Stimulated activated CD4-positive, alpha-beta T cell treated with anti-CD3 and anti-CD28 coated beads, TNF-alpha, amount 100 ng/mL, for 1 hour (primary cell): Measurements from ENCODE around the gene ANKRD63.

ENCODE experiments used
- DNase-seq, 3 donors: peaks; one replicate each; pipeline ENCODE4 v3.0.0-alpha.2; 2020; ENCODE audit warnings: low read depth in 3 of 3, low spot score in 1 of 3

The ANKRD63 gene

DNA sequence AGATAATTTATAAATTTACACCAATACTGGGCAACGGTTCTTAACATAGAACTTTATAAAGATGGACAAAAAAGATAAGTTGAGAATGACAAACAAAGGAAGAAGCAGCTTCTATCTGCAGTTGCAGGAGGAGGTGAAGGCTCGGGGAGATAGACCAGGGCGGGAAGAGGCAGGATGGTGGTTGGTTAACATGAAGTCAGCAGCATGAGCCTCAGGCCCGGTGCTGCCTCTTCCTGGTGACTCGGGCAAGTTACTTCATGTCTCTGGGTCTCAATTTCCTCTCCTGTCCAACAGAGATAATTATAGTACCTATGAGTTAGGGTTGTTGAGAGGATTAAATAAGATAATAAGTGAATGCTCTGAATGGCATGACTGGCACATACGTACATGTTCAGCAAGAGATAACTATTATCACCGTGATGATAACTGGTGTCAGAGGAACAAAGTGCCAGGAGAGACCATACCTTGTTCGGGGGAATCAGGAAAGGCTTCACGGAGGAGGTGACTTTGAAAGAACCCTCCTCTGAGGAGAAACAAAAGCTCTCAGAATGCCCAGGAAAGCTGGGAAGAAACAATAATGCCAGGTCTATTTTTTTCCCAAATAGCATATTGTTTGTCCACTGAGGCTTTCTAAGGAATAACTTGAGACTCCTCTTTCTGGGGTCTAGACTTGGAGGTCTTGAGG, 39.6 kb downstream of the ANKRD63 start:
- no peak for DNase-seq

DNA sequence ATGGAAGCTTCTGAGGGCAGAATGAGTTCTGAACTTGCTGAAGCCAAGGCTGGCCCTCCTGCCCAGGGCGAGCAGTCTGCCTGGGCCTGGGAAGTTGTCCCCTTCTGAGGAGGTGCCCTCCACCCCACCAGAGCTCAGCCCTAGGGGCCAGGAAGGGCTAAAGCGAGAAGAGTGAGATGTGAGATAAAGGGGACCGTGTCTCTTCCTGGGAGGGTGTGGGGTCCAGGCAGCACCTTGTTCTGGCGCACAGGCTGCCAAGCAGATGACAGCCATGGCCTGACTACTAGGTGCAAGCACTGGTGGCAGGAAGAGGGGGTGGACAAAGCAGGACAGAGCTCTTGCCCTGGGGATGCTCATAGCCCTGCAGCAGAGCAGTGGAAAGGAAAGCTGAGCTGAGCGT, 40.3 kb downstream of the ANKRD63 start:
- no peak for DNase-seq

DNA sequence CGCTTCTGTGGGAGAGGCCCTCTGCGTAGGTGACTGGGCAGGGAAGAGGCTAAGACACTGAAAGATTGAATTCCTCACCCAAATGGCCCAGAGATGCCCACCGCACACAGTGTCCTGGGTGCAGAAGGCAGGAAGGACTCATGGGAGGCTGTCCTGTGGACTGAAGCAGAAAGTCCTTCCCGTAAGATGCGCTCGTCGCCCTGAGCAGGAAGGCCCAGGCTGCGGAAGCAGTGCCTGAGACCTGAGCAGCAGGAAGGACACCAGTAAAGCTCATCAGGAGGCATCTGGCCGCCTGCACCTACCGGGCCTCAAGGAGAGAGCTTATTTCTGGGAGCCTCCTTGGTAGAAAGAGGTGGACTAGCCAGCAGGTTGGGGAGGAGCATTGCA, 40.7 kb downstream of the ANKRD63 start:
- DNase-seq = no peak

DNA sequence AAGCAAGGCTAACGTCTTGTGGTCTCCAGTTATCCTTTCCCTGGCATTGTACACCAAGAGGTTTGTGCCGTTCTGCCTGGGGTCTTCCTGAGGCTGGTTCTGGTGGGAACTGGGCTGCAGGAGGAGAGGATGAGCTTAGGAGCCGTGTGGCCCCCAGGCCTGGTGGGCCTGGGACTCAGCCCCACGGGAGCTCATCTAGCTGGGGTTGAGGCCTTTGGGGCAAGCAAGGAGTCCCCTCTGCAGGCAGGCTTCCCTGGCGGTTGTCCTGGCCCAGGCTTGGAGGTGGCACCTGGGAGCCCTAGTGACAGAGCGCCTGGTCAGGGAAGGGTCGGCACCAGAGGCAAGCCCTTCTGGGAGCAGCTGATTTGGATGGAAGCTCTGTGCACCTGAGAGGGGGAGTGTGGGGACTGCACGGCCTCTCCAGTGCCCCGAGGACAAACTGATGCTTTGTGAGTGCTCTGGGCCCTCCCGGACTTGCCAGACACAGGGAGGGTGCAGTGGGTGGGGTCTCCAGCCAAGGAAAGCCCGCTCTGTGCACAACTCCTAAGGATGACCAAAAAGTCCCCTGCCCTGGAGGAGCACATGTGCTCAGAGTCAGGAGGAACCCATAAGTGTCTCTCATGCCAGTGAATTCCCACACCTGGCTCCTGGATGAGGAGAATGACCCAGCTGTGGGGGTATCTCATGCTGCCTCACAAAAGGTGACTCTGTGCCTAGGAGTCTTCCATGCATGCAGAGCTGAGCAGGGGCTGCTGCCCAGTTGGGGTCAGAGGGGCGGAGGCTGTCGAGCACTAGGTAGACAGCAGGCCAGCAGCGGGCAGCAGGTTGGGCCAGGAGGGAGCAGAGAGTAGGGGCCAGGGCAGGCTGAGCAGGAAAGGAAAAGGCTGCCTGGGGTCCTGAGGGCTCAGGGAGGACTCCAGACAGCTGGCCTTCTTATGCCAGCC, 41.3 kb downstream of the ANKRD63 start:
- DNase-seq = no peak

DNA sequence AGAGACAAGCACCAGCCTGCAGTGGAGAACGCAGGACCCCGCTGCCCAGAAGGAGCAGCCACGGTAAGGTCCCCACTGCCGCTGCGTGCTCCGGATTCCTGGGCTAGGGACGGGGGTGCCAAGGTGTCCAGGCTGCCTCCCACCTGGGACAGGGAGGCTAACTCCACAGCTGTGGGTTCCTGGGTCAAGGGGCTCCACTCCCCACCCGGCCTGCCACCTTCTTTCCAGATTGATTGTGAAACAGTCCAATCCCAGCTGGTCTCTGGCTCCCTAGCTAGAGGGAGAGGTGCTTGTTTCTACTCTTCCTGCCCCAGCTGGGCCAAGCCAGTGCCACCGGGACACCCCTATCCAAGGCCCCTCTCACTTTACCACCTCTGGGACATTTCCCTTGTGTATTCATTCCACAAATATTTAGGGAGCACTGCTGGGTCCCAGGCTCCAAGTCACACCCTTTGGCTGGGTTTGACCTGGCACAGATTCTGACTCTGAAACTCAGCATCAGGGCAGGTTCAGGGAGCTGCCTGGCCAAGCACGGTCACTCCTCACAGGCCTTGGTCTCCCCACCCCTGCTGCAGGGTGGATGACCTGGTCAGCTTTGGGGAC, 42.1 kb downstream of the ANKRD63 start:
- no peak for DNase-seq

DNA sequence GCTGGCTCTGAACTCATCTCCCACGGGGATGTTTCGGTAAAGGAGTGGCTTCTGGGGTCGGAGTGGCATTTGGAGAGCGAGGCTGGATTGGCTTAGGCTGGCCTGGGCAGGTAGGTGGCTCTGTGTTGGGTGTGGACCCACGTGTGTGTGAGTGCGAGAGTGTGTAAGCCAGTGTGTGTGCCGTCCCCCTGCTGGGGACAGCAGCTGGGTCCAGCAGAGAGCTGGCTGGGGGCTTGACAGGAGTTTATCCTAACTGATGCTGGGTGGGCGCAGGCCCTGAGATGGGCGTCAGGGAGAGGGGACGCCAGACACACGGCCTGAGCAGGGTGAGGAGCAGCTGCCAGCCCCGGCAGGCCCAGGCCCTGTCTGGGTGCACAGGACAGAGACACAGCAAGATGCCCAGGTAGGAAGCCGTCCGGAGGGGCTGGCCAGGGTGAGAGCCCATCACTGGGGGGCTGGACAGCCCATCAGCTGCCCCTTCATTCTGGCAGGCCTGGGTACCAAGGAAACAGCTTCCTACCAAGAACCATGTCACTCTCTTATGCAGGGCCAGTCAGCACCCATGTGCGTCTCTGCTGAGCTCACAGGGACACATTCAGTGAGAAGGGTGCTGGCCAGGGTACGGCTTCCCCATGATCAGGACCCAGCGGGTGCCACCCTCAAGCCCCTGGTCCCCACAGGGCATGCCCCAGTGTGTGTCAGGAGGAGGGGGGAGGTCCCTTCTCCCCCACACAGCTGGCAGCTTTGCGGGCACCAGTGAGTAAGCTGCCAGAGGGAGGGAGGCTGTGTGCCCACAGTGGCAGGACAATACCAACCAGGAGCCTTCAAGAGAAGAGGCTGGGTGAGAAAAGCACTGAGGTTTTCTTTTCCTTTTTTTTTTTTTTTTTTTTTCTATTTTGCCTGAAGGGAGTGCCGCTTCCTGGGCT, 42.9 kb downstream of the ANKRD63 start:
- DNase-seq = no peak

DNA sequence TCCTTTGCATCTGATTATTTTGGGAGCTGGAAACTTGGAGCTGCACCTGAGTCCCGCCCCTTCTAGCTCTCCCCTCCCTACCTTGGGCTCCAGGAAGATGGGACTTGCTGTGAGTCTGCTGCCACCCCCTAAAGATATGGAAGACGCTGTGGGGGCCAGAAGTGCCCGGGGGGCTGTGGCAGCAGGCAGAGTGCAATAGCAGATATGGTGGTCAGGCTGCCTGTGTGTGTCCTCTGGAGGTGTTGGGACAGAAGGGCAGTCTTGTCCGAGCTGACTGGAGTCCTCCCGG, 43.5 kb downstream of the ANKRD63 start:
- no peak for DNase-seq

DNA sequence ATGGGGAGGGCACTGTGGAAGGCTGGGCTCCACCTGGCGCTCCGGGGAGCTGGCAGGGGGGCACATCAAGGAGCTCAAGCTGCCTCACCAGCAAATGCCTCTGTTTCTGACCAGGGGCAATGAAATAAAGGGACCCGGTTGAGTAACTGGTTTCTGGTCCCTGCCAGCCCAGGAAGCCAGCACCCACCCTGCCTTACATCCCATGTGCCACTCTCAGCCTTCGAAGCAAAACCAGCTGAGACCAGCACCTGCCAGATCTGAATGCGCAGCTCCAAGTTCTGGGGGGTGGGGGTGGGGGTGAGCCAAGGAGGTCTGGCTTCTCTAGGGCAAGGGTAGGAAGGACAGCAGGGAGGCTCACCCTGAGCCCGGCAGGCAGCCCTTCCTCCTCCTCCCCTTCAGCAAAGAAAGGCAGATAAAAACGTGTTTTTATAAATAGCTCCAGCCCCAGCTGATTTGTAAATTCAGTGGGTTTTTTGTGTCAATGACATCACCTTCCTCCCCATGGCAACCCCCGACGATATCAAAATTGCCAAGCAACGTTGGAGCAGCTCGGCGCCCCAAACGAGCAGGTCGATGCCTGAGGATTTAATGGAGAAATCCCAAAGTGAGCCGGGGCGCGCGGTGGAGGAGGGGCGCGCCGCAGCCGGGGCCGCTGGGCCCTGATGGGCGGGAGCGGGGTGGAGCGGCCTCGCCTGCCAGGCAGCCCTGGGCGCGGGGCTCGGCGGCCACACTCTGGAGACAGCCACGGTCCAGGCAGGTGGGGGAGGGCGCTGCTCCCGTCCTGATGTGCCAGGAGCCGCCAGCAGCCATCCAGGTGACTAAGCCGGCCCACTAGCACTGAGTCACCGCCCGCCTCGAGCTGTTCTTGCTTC, 44.1 kb downstream of the ANKRD63 start, which contains the start of gene PAK6:
PAK6 (plus strand) TSS at position 532 of the 872 bp plus-strand sequence. CDS start 25,723 bp downstream, outside the sequence.
- DNase-seq = peak in 1 of 3 donors; percentile 24

DNA sequence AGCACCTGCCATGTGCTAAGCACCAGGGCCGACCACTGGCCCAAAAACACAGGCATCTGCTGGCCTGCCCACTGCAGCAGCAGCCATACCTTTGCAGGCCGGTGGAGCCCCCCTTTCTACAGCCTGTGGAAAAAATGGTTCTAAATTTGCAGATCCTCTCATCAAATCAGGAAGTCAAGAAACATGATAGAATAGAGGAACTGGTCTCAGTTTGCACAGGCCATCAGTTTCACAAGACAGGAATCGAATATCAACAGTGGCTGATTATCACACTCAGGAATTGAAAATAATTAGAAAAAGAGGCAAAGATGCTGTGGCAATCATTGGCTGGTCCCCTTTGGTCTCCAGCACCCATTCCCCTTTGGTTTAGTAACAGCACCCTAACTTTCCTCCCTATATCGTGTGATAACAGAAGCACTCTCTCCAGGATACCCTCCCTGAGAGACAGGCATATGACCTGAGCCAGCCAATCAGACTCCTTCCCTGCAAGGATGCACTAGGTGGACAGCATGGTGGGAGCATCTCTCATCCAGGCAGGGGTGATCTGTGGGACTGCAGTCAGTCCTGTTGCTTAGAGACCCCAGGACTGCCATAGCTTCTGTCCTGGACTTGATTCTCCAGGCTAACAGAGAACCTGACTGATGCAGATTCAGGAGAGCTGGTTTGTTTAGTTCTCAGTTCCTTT, 47.5 kb downstream of the ANKRD63 start:
- DNase-seq = no peak

DNA sequence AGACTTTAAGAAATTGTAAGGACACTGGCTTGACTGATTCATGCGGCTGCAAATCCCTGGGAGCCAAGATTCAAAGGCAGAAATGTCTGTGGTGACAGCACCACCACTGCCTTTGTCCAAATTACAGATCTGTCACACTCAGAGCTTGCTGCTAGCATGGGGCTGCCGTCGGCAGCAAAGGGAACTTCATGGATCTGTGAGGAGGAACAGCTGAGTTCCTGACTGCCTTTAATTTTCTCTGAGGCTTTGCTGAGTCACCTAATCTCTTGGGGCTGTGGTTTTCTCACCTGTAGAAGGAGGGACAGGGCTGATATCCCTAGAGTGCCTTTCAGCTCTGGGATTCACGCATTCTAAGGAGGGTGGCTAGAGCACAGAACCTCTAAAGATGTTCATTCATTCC, 48.1 kb downstream of the ANKRD63 start:
- no peak for DNase-seq

DNA sequence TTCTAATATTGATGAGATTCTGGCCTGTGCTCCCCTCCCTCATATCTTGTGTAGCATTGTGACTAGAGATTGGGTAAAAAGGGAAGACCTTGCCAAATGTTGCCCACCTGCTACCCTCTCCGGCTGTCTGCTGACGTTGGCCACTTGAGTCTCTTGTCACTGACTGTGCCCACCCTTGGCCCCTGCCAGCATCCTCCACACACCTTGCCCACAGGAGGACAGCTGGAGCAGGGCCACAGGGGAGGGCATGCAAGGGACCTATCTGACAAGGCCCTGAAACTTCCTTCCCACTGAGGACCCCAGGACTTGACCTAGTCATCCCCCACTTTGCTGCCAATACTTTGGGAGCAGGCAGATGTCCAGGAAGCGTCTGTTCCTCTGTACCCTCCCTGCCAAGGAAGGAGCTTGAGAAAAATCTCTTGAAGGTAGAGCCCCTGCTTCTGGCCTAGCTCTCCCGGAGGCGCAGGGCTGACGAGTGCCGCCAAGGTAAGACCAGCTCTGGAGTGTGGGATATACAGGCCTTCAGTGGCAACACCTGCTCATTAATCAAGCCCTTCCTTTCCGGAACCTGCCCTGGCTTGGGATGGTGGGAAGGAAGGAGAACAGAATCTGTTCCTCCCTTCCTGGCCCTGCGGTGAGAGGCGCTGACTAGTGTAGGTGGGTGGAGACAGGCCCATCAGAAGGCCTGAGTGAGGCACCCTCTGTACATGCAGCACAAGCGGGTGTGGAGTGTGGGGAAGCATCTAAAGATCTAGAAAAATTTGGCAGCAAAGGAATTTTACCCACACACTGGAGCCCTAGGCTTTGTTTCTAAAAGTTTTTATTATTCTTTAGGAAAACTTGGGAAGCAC, 48.9 kb downstream of the ANKRD63 start:
- no peak for DNase-seq

DNA sequence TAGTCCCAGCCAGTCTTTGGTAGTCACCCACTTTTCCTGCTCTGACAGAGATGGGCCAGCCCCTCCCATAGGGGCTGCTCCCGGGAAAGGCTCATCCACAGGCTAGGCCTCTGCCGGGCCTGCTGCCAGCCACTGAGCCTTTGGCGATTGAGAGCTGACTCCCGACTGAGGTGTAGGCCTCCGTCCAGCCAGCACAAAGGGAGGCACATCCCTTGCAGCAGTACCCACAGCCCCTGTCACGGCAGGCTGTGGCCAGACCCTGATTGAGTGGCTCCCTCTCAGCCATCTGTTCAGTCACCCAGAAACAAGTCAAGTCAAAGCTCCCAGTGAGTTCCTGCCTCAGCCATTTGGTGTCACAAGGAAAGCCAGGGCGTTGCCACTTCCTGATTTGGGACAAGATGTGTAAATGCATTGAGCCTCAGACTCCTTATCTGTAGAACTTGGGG, 50.2 kb downstream of the ANKRD63 start:
- no peak for DNase-seq
